Right ventricle myocardium inferior (tissue), 1 donor: ENCODE data around the gene C17orf114.
"Not testable (repeated sequence)": the region's sequence is repeated elsewhere in the genome, so short reads cannot be mapped to it uniquely, and the experiment has no call there.

Experiments used
- ATAC-seq: fragments of 200-7000 bp; cut with Tn5 transposase; one replicate; pipeline ENCODE4 v1.9.1; 2020; ENCODE audit warnings: mild to moderate bottlenecking, moderate library complexity
- DNase-seq: peaks from one replicate; pipeline ENCODE4 v3.0.0; 2021; ENCODE audit errors: missing footprints
- intact Hi-C: fragments of 100-400 bp; cut with DNase I; formaldehyde crosslinking; loops from one replicate; pipeline ENCODE4 v1.11.0; 2022
- donor health status: DM: no; HTN: yes; CAD: no; lungs with severe emphysema.

Gene C17orf114

DNA sequence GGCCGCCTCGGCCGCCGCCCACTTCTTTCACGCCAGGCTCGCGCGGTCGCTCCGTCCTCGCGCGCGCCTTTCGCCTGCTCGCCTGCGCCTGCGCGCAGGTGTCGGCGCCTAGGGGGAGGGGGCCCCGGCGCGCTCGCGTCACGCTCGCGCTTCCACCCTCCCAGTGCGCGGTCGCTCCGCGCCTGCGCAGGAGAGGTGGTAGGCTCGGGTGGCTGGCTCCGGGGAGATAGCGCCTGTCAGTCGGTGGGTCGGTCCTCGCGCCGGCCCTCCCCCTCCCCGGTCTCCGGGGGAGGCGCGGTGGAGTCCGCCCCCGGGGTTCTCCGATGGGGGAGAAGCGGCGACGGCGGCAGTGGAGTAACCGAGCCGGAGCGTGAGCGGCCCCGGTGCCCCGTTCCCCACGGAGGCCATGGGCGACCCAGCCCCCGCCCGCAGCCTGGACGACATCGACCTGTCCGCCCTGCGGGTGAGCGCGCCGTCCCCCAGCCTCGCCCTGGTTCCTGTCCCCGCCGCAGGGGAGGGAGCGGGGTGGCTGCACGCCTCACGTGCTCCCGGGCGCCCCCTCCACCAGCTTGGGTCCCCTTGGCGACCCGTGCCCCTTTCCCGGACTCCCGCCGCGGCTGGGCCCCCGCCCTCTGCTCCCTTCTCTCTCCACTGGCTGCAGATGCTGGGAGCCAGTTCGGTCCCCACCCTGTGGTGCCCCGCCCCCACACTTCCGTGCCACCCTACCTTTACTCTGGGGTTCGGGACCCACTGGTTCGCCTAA lies 31.2 kb upstream of the C17orf114 start, which contains the start of gene MINK1:
Gene MINK1, plus strand, starts transcription at position 163 of the 763 bp plus-strand sequence. Its CDS starts 244 bp downstream, at position 407.
- DNase-seq (peak; percentile 95), ATAC-seq (peak; percentile 97)
- intact Hi-C loops: loop anchor here (10.0 kb wide), 1 partner anchor 51 kb away; no protein-coding TSS in a partner anchor

GRCh38 chr17:4832829-4833177 lies 30.7 kb upstream of the C17orf114 start:
- intact Hi-C loops: loop anchor here (10.0 kb wide), 1 partner anchor 52 kb away; no protein-coding TSS in a partner anchor
- not testable (repeated sequence) for DNase-seq, ATAC-seq

- no peak for ATAC-seq
- no peak for DNase-seq
- intact Hi-C loops: no loop called here
These were observed 25.3 kb upstream of the C17orf114 start for GRCh38 chr17:4827399-4827798.

DNA sequence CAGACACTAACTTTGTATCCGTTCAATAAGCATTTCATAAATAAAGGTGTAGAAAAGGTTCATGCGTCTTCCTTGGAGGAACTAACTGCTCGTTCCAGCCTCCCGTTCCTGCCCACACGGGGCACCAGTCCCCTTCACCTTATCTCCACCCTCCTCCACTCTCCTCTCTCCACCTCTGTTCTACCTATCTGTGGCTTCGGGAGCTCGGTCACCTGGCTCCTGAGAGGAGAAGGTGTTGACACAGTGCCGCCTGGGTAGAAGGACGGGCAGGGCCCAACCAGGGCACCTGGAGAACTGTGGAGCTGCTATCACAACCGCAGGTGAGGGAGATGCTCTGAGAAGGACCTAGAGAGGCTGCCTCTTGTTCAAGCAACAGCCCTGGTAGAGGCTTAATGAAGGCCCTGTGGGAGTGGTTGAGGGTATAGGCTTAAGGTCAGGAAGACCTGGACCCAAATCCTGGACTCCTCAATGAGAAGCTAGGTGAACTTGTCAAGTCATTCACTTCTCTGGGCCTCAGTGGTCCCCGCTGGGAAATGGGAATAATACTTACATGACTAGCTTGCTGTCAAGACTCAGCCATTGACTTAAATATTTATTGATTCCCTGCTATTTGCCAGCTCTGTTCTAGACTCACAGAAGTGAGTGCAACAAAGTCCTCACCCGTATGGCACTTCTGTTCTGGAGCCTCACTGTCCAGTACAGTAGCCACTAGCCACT lies 21.4 kb upstream of the C17orf114 start:
- ATAC-seq (no peak), DNase-seq (no peak)
- intact Hi-C loops: no loop called here

- ATAC-seq (no peak), DNase-seq (no peak)
- intact Hi-C loops: no loop called here
These were observed 20.7 kb upstream of the C17orf114 start for GRCh38 chr17:4822835-4823234.

GRCh38 chr17:4818276-4818675 lies 16.1 kb upstream of the C17orf114 start:
- no peak for ATAC-seq
- no peak for DNase-seq

DNA sequence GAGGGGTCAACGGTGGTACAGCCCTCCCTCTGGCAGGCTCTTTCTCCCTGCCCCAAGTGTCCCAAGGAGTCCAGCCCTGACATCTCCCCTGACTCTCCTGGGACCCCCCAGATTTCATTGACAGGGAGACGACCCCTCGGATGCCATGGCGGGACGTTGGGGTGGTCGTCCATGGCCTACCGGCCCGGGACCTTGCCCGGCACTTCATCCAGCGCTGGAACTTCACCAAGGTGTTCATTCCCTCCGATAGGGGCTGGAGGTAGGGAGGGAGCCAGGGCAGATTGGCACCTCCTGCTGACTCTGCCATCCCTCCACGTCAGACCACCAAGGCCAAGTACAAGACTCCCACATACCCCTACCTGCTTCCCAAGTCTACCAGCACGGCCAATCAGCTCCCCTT lies 14.7 kb upstream of the C17orf114 start:
- intact Hi-C loops: no loop called here
- no peak for DNase-seq
- ATAC-seq: no peak

More at GRCh38 chr17:4818276-4818675, 16.1 kb upstream of the C17orf114 start:
- intact Hi-C loops: no loop called here

DNA sequence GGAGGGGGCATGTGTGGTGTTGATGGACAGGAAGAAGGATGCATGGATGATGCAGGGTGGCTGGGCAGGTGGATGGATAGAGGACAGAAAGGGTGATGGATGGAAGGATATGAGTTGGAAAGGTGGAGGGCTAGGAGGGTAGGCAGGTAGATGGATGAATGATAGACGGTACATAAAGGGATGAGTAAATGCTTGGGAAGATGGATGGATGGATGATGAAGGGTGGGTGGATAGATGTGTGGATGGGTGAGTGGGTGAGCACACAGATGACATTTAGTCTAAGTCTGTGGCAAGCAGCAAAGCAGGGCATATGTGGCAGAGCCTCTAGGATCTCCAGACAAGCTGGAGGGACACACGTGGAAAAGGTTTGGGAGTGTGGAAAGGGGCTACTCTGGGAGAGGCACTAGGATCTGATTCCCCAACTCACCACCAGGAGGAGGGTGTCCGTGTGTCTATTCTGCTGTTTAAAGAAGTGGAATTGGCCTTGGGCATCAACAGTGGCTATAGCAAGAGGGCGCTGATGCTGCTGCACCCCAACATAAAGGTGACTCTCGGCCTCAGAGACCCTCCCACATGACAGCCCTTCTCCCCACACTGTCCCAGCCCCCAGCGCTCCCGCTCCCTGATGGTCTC lies 13.0 kb upstream of the C17orf114 start:
- no peak for DNase-seq
- no peak for ATAC-seq
- intact Hi-C loops: no loop called here

GRCh38 chr17:4812690-4813089 lies 10.6 kb upstream of the C17orf114 start:
- ATAC-seq: peak; percentile 62
- no peak for DNase-seq
- intact Hi-C loops: no loop called here

- intact Hi-C loops: no loop called here
- ATAC-seq (no peak), DNase-seq (no peak)
These were observed 9.3 kb upstream of the C17orf114 start for GRCh38 chr17:4811471-4811870.

- DNase-seq (peak; percentile 75), ATAC-seq (no peak)
- intact Hi-C loops: no loop called here
These were observed 8.7 kb upstream of the C17orf114 start for GRCh38 chr17:4810696-4811290.

- ATAC-seq: peak; percentile 23
These were observed 6.2 kb upstream of the C17orf114 start for GRCh38 chr17:4808378-4808767.

GRCh38 chr17:4807605-4808377 lies 5.7 kb upstream of the C17orf114 start:
- ATAC-seq: peak; percentile 2
- no peak for DNase-seq
- intact Hi-C loops: loop anchor here (5.0 kb wide), 1 partner anchor 75 kb away; no protein-coding TSS in a partner anchor

More at GRCh38 chr17:4808378-4808767, 6.2 kb upstream of the C17orf114 start:
- DNase-seq: peak; percentile 72
- intact Hi-C loops: loop anchor here (5.0 kb wide), 1 partner anchor 74 kb away; no protein-coding TSS in a partner anchor

GRCh38 chr17:4806777-4807604 lies 4.9 kb upstream of the C17orf114 start, which contains the start of gene PLD2:
Gene PLD2 (plus strand): TSS chr17:4807152. CDS start chr17:4807773, 621 bp downstream.
- intact Hi-C loops: loop anchor here (5.0 kb wide), 1 partner anchor 75 kb away; no protein-coding TSS in a partner anchor
- ATAC-seq (peak; percentile 99), DNase-seq (peak; percentile 95)

DNA sequence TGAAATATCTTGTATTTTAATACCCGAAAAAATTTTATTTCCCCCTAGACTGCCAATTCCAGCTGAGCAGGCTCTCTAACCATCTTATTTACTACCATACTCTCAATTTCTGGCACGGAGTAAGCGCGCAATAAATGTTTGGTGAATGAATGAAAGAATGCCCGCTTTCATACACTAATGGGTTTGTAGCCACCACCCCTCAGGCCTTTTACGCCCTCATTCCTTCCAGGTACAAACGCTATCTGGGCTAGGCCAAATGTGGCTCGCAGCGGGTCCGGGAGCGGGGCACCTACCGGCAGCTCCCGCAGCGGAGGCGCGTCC lies 4.3 kb upstream of the C17orf114 start:
- intact Hi-C loops: loop anchor here (5.0 kb wide), 1 partner anchor 76 kb away; no protein-coding TSS in a partner anchor
- DNase-seq: no peak
- ATAC-seq: no peak

DNA sequence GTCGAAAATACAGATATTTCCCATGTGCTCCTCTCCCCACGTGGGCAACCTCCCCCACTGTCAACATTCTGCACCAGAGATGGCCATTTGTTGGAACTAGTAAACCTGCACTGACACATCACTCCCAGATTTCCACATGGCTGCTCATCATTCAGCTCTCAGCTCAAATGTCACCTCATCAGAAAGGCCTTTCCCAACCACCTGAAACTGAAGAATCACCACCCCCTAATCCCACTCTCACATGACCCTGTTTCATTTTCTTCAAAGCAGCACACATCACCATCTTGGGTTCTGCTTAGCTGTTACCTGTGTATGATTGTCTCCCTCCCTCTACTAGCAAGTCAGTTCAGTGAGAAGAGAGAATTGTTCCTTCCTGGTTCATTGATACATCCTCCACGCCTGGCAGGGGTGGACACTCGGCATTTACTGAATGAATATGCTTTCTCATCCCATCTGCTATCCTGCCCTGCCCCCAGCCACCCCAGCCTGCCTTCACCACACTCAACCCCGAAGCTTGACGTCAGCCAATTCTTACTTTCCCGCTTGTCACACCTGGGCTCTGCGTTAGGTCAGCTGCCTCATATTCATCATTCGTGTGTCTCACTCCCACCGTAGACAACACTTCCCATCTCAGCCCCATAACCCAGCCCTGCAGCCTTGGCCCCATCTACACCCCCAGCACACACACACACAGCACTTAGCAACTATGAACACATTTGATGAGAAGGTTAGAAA lies 1.5 kb downstream of the C17orf114 start:
- ATAC-seq: no peak
- intact Hi-C loops: no loop called here
- no peak for DNase-seq

- intact Hi-C loops: no loop called here
- DNase-seq (no peak), ATAC-seq (no peak)
These were observed 5.6 kb downstream of the C17orf114 start for GRCh38 chr17:4796552-4796920.
